Right atrium auricular region (tissue), 2 donors: ENCODE measurements around the gene CAB39. TPM values are rescaled to one million over a fixed set of nuclear protein-coding genes. Genes with fewer than 3 reads are reported as not detected.

Experiments used
- DNase-seq: peaks from one replicate; pipeline ENCODE4 v3.0.0-alpha.2; 2019; ENCODE audit warnings: low spot score
- H3K27ac ChIP-seq, 2 donors: fragments of 200-600 bp; sonication (generic); 1 replicate in 1 of 2; 2 replicates in 1 of 2; pipeline ENCODE4 v1.5.1; 2016 to 2019
- H3K27me3 ChIP-seq, 2 donors: fragments of 200-600 bp; sonication (generic); one replicate each; pipeline versions ENCODE4 v1.5.1 to v1.6.0; 2017 to 2019
- H3K36me3 ChIP-seq: fragments of 200-600 bp; sonication (generic); one replicate; pipeline ENCODE4 v1.5.1; 2016
- H3K4me1 ChIP-seq, 2 donors: fragments of 200-600 bp; sonication (generic); one replicate each; pipeline versions ENCODE4 v1.5.1 to v1.6.0; 2017 to 2019
- H3K4me3 ChIP-seq, 2 donors: fragments of 200-600 bp; sonication (generic); 1 replicate in 1 of 2; 2 replicates in 1 of 2; pipeline ENCODE4 v1.5.1; 2017 to 2019; ENCODE audit warnings: mild to moderate bottlenecking in 1 of 2, moderate library complexity in 1 of 2
- H3K9me3 ChIP-seq, 2 donors: fragments of 200-600 bp; sonication (generic); one replicate each; pipeline ENCODE4 v1.5.1; 2019
- total RNA-seq, 2 donors: library from RNA; depleted of rRNA; stranded (reverse); fragments of >200 nt; gene quantifications; one replicate each; pipeline ENCODE4 v1.1.0, GENCODE V29; 2016
- TF ChIP-seq, protein P1 (sequence below), 2 donors: fragments of 200-600 bp; sonication (generic); IDR thresholded peaks; one replicate each; pipeline ENCODE4 v1.5.1; 2019; ENCODE audit warnings: antibody characterized with exemption in 2 of 2

Gene CAB39
- total RNA-seq, 2 donors from 2014 or later = 66.1 to 81.5 TPM

DNA sequence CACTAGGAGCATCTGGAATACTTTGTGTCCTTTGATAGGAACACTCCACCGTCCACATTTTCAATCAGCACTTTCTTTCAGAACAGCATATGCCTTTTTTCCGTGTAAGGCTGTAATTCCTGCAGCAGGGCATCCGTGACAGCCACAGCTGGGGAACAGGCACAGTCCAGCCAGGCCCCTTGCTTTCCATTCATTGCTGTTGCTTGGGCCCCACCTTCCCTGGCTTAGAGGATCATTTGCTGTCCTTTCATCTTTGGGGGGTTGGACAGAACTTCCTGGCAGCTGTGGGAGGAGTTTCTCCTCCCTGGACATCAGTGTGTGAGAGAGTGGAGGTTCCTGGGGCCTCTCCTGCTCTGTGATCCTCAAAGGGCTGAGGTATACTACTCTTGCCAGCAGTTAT is 102.4 kb downstream of the CAB39 start:
- no peak for DNase-seq
- Histone ChIP-seq H3K27ac (no peak overlapping the region), H3K4me3 (no peak overlapping the region), H3K4me1 (no peaks in the 10 kb centered on the region), H3K9me3 (no peaks in the 10 kb centered on the region), H3K27me3 (no peaks in the 10 kb centered on the region), H3K36me3 (peaks cover 64% of the 10 kb centered on the region)
- TF ChIP-seq, protein P1, sequence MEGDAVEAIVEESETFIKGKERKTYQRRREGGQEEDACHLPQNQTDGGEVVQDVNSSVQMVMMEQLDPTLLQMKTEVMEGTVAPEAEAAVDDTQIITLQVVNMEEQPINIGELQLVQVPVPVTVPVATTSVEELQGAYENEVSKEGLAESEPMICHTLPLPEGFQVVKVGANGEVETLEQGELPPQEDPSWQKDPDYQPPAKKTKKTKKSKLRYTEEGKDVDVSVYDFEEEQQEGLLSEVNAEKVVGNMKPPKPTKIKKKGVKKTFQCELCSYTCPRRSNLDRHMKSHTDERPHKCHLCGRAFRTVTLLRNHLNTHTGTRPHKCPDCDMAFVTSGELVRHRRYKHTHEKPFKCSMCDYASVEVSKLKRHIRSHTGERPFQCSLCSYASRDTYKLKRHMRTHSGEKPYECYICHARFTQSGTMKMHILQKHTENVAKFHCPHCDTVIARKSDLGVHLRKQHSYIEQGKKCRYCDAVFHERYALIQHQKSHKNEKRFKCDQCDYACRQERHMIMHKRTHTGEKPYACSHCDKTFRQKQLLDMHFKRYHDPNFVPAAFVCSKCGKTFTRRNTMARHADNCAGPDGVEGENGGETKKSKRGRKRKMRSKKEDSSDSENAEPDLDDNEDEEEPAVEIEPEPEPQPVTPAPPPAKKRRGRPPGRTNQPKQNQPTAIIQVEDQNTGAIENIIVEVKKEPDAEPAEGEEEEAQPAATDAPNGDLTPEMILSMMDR (IDR thresholded peaks at IDR 0.05) = no peak

- Histone ChIP-seq H3K4me1 (peaks cover 0 to 4% of the 10 kb centered on the region in 2 donors), H3K9me3 (no peaks in the 10 kb centered on the region), H3K27me3 (no peaks in the 10 kb centered on the region), H3K27ac (no peak overlapping the region), H3K4me3 (no peak overlapping the region), H3K36me3 (peaks cover 49% of the 10 kb centered on the region)
- TF ChIP-seq, protein P1 (IDR thresholded peaks at IDR 0.05) = no peak
- no peak for DNase-seq
Measured at GRCh38 chr2:230816735-230817134, 104.1 kb downstream of the CAB39 start.

DNA sequence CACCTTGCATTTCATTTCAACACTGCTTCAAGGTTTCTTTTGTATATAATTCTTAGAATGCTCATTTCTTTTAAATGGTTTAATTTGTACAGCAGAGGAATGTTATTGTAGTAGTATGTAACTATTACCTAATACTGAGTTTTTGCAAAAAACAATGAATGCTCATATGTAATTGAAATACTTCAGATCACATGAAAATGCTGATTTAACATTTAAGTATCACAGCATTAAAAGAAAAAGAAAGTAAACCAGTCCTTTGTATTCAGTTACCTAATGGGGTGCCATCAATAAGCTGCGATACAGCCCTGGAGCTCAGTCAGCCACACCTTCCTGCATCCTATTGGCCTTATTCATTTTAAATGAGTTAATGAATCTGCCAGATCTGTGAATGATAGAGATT is 106.8 kb downstream of the CAB39 start:
- Histone ChIP-seq H3K27me3 (no peaks in the 10 kb centered on the region), H3K9me3 (no peaks in the 10 kb centered on the region), H3K4me1 (peaks cover 0 to 8% of the 10 kb centered on the region in 2 donors), H3K4me3 (no peak overlapping the region), H3K27ac (no peak overlapping the region), H3K36me3 (peaks cover 38% of the 10 kb centered on the region)
- no peak for DNase-seq
- TF ChIP-seq, protein P1 (IDR thresholded peaks at IDR 0.05) = no peak

GRCh38 chr2:230821261-230821990 is 108.8 kb downstream of the CAB39 start:
- no peak overlapping the region for H3K27ac ChIP-seq
- TF ChIP-seq, protein P1 (IDR thresholded peaks at IDR 0.05) = no peak
- peaks cover 0 to 9% of the 10 kb centered on the region in 2 donors for H3K4me1 ChIP-seq
- H3K27me3 ChIP-seq = no peaks in the 10 kb centered on the region
- no peak for DNase-seq
- no peaks in the 10 kb centered on the region for H3K9me3 ChIP-seq
- H3K36me3 ChIP-seq = peaks cover 21% of the 10 kb centered on the region
- no peak overlapping the region for H3K4me3 ChIP-seq

- H3K27ac ChIP-seq = no peak overlapping the region
- no peaks in the 10 kb centered on the region for H3K9me3 ChIP-seq
- H3K4me3 ChIP-seq = no peak overlapping the region
- H3K4me1 ChIP-seq = peaks cover 0 to 9% of the 10 kb centered on the region in 2 donors
- no peak for DNase-seq
- TF ChIP-seq, protein P1 (IDR thresholded peaks at IDR 0.05) = no peak
- peaks cover 0 to 2% of the 10 kb centered on the region in 2 donors for H3K27me3 ChIP-seq
- H3K36me3 ChIP-seq = peaks cover 16% of the 10 kb centered on the region
Measured at GRCh38 chr2:230821991-230822520, 109.4 kb downstream of the CAB39 start.
